ENCODE results near the gene SH3TC2. TPM values are rescaled to one million over a fixed set of nuclear protein-coding genes. Genes with fewer than 3 reads are reported as not detected.

SH3TC2 gene
- total RNA-seq, 2 donors from 2014 or later, result 0.71 to 0.93 TPM

DNA sequence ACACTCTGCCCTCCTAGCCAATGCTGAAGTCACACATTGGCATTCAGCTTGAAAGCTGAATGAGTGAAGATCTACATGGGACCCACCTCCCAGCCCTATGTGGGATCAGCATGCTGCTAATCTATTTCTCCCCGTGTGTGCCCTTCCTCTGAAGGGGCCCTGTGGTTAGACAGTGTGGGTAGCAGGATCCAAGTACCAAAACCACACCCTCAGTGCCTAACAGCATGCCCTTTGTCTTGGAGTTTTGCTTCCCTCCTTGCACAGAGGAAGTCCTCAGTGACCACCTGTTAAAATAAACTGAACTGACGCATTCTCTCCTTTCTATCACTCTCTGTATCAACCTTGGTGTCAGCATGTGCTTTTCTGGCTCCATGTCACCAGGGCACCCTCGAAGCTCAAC is 25.0 kb downstream of the SH3TC2 start:
- no peak for DNase-seq (ENCODE audit: low spot score)
- intact Hi-C loops (cut with DNase I), result loop anchor here (5.0 to 10.0 kb wide), 3 partner anchors 216 to 593 kb away; no protein-coding TSS in a partner anchor

DNA sequence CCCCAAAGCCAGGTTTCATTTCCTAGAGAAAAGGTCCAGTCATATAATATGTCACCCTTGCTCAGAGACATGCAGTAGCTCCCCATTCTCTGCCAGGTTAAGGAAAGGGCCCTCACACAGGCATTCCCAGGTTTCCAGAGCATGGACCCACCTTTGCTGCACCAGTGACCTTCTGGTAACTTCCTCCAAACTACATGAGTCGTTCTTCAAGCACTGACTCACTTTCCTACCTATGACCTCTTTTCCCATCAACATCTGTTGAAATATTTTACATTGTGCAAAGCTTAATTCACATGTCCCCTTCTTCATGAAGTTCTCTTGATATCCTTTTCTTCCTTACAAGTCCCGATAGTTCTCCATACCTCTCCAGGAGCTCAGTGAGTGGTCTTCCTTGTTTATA is 25.9 kb downstream of the SH3TC2 start:
- DNase-seq (ENCODE audit: low spot score), result no peak
- intact Hi-C loops (cut with DNase I), result loop anchor here (5.0 to 10.0 kb wide), 3 partner anchors 215 to 592 kb away; no protein-coding TSS in a partner anchor

DNA sequence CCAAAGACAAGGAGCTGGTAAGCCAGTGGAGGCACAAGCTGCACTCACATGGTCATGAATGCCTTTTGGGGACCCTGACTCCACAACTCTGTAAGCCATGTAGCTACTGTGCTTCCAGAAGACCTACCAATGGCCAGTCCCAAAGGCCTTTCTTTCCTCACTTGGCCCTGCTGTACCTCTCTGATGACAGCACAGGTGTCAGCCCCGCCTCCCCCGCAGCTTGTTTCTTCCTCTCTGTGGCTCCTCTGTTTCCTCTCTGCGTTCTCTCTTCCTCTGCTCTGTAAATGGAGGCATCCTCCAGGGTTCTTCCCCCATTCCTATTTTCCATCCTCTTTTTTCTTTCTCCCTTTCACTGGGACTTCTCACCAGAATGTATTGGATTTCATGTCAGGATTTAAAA is 26.7 kb downstream of the SH3TC2 start:
- intact Hi-C loops (cut with DNase I), result loop anchor here (5.0 to 10.0 kb wide), 3 partner anchors 214 to 591 kb away; no protein-coding TSS in a partner anchor
- no peak for DNase-seq (ENCODE audit: low spot score)

DNA sequence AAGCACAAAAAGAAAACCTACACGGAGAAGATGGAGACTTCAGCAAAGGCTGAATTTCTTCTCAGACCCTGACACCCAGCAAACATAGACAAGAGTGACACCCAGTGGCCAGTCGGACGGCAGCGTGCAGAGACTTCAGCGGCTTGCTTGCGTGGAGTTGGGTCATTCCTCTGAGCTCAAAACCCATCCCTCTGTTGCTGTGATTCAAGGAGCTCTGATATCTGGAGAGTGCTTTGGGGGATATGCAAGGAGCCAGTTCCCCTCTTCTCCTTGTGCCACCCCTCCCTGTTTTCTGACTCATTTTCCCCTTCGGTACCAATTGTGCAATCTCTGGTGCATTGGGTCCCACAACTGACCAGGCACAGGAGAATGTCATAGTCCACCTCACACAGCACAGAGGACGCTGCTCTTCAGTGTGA is 27.5 kb downstream of the SH3TC2 start:
- intact Hi-C loops (cut with DNase I), result loop anchor here (2.0 to 10.0 kb wide), 5 partner anchors 61 to 591 kb away; no protein-coding TSS in a partner anchor
- peak; percentile 92 for DNase-seq (ENCODE audit: low spot score)

DNA sequence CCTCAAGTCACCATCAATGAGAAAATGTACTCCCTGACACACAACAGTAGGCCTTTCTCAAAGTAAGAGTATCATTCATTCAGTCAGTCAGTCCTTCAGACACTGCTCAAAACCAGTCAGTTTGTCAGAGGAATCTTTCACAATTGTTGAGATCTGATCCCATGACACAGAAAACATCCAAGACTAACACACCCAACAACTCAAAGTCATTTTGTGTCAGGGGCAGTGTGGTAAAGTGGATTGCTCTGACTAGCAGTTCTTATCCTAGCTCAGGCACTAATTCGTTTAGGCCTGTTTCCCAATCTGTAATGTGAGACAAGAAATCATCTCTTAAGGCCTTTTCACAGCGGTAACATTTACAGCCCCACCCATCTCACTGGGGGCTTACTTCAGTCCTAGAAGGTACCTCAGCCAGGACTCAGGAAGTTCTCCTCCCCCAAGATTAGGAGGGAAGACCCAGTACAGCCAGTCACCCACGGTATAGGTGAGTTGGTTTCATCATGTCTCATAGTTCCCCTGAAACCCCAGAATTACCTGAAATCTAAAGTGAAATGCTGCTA is 31.9 kb downstream of the SH3TC2 start:
- no peak for DNase-seq (ENCODE audit: low spot score)
- intact Hi-C loops (cut with DNase I), result loop anchor here (10.0 kb wide), 2 partner anchors 286 to 586 kb away; no protein-coding TSS in a partner anchor

DNA sequence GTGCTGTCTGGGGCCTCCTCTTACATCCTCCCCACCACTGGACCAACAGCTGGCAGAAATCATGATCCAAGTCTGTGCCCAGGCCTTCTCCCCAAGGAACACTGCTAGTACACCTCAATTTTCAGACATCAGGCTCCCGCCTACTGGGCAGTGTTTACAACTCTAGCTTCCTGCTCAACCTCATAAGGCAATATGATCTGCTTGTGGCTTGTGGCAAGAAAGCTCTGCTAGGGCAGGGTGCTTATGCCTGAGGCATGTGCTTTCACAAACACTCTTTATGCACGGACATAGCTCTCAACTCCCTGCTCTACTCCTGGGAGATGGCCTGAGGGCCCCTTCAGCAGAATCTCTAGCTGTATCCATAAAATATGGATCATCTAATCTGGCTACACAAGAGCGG is 32.5 kb downstream of the SH3TC2 start:
- no peak for DNase-seq (ENCODE audit: low spot score)
- intact Hi-C loops (cut with DNase I), result loop anchor here (10.0 kb wide), 2 partner anchors 286 to 586 kb away; no protein-coding TSS in a partner anchor

DNA sequence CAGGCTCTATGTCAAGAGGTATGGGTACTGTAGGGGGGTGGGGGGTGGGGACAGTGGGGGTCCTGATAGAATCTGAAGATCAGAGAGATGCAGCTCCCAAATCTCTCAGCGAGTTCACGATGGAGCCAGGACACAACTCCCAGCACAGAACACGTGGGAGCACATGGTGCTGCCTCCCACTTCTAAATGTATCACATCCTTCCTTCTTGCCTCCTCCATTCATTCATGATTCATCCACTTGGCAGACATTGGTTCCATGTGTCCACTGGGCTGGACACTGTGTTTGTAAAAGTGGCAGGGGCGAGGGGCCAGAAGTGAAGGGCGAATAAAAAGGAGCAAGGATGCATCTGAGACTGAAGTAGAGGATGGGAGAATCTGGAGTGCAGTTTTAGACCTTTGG is 33.9 kb downstream of the SH3TC2 start:
- DNase-seq (ENCODE audit: low spot score), result no peak
- intact Hi-C loops (cut with DNase I), result no loop called here

DNA sequence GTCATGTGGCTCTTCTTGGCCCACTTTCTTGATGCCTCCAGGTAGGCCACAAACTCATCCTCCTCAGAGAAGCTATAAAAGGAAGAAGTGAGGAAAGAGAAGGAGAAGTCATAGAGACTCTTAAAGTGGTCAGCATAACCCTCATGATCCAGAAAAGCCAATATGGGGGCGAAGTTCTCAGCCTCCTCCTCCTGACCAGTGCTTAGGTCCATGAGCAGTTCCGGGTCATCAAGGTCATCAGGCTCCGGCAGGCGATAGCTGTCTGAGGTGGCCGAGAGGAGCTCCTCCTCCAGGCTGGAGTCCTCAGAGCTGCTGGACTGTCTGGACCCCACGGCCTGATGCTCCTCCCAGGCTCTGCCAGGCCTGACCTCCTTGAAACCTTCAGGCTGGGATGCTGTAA is 34.7 kb downstream of the SH3TC2 start:
- intact Hi-C loops (cut with DNase I), result no loop called here
- DNase-seq (ENCODE audit: low spot score), result no peak

DNA sequence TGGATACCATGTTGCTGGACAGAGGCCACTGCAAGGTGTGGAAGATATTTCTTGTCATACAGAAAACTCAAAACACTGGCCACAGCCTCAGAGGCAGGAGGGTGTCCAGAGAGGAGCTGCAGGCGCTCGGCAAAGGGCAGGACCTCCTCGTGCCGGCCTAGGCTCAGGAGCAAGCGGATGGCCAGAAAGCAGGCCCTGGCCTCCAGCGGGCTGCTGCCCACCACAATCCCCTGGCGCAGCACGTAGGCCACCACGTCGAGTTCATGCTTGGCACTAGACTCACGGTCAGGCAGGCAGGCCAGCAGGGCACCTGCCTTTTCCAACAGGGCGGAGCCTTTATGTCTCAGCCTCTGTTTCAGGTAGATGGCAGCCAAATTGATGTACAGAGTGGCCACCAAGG is 35.2 kb downstream of the SH3TC2 start:
- no peak for DNase-seq (ENCODE audit: low spot score)
- intact Hi-C loops (cut with DNase I), result no loop called here

DNA sequence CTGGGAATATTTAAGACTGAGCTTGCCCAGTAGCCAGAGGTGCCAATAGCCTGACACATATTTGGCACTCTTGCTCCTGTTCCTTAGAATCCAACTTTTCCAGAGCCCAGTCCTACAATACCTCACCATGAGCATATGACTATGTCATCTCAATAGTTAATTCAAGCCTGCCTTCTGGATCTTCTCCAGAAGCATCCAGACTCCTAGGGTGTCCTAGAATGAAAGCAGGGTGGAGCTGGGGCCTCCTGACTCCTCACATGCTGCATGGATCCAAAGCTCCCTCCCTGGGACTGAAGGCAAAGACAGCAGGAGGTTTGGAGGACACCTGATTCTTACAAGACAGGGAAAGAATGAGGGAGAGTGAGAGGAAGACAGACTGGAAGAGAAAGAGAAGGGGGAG is 37.9 kb downstream of the SH3TC2 start:
- no peak for DNase-seq (ENCODE audit: low spot score)

DNA sequence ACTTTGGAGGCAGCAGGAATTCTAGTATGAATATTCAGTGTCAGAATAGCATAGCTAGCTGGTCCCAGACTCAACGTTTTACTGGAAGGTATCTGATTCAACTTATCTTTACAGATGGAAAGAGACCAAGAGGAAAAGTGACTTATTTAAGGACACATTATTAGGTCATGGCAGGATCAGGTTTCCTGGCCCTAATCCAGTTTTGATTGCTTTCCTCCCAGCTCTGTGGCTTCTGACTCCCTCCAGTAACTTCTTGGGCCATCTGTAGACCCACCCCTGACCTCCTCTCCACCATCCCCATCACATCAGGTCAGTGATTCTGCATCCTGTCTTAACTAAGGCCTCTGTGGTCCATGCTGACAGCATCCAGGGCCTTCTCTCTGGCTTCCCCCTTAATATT is 38.4 kb downstream of the SH3TC2 start:
- no peak for DNase-seq (ENCODE audit: low spot score)
- intact Hi-C loops (cut with DNase I), result no loop called here

More for the DNA sequence above, 37.9 kb downstream of the SH3TC2 start:
- intact Hi-C loops (cut with DNase I), result no loop called here

DNA sequence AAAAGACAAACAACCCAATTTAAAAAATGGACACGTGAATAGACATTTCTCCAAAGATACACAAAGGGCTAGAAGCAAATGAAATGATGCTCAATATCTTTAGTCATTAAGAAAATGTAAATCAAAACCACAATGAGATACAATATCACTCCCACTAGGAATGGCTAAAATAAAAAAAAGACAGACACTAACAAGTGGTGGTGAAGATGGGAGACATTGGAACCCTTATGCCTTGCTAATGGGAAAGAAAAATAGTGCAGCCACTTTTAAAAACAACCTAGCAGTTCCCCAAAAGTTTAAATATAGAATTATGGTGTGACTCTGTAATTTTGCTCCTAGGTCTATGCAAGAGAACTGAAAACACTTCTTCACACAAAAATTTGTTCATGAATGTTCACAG is 40.7 kb downstream of the SH3TC2 start:
- DNase-seq (ENCODE audit: low spot score), result no peak
- intact Hi-C loops (cut with DNase I), result no loop called here

DNA sequence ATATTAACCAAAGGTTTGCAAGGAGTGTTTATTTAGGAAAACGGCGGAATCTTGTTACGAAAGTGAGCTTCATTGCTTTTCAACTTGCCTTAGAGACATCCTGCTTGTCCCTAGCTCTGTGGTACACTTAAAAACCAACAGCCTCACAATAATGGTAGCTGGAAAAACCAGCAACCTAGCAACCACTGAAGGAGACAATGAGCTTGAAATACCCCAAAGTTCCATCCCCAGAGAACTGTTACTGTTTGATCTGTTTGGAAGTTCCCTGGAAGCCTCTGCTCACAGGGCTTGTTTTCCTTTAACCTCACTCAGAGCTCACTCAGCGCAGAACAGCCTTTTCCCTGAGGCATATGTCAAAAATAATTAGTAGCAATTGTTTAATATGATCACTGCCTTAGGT is 43.2 kb downstream of the SH3TC2 start:
- no peak for DNase-seq (ENCODE audit: low spot score)
- intact Hi-C loops (cut with DNase I), result no loop called here

DNA sequence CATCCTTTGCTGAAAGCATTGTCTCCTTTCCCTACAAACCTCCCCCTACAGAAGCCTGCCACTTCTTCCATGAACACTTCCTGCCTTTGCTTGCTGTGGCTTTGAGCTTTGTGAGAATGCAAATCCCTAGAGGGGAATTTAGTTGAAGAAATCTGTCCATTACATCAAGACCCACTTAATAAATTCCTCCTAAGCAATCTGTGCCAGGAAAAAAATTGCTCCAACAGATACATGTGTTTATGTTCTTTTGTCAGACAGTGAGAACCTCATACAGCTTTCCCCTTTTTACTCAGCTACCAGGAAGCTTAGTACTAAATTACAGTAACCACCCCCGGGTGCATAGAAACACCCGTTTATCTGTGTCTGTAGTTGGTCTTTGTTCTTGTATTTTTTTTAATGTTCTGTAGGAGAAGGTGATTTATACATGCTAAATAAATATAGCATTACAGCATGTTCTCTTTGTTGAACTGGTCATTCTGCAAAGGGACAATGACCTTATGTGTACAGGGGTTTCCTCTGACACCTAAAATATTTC is 43.9 kb downstream of the SH3TC2 start:
- no peak for DNase-seq (ENCODE audit: low spot score)
- intact Hi-C loops (cut with DNase I), result no loop called here

DNA sequence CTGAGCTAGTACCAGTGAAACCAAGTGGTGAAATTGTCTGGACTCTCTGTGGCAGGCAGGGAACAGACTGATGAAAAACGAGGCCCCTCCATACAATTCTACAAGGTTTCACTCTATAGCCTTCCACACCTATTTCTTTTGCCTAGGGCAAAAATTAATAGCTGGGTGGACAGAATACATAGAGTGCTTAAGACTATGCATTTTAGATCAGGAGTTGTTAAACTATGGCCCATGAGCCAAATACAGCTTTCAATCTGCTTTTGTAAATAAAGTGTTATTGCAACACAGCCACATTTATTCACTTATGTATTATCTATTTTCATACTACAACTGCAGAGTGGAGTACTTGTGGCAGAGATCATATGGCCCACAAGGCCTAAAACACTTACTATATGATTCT is 45.2 kb downstream of the SH3TC2 start:
- intact Hi-C loops (cut with DNase I), result no loop called here
- DNase-seq (ENCODE audit: low spot score), result no peak

DNA sequence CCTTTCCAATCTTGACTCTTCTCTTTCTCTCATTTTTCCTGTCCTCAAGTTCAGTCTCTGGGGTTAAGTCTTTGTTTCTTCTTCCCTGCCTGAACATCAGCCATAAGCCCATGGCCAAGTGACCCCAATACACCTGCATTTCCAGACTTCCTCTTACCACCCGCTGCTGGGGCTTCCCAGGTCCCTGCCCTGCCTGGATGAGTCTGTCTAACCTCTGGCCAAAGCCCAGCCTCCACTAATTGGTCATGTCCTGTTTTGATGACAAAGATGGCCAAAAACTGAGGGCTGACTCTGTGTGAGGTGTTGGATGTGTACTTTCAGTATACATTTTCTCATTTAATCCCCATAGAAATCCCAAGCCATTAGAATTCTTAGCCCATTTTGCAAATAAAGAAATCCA is 47.3 kb downstream of the SH3TC2 start:
- no peak for DNase-seq (ENCODE audit: low spot score)
- intact Hi-C loops (cut with DNase I), result no loop called here

DNA sequence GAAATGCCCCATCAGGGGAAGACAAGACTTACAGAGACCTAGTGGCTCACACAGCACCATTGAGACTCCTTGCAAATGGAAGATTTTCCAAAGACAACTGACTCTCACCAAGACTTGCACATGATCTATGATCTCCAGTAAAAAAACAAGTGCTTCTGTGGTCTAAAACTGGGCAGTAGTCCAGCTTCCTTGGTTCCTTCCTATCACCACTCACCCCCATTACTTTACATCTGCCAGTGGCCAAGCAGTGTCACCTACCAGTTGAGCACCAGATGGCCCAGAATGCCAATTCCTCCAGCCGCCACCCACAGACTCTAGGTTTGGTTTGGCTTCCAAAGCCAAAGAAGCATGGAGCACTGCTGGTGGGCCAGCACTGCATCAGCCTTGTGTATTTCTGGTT is 47.7 kb downstream of the SH3TC2 start:
- DNase-seq (ENCODE audit: low spot score), result no peak

DNA sequence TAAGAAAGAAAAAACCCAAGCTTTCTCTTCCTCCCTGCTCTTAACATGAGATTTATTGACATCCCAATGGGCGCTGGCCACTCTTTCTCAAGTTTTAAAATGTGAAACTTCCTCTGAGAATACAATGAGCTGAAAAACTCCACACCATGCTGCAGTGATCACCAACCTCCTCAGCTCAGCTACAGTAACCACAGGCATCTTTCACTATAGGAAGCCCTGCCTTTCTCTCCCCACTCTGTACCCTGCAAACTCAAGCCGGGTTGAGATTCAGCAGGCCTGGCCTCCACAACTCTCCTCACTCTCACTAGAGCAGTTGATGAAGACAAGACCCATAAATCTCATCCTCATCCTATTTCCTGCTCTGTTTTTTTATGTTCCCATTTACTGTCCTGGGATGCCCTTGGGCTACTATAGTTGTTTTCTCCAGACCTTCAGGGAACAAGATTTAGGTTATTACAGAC is 48.3 kb downstream of the SH3TC2 start:
- no peak for DNase-seq (ENCODE audit: low spot score)
- intact Hi-C loops (cut with DNase I), result no loop called here

More for the DNA sequence above, 47.7 kb downstream of the SH3TC2 start:
- intact Hi-C loops (cut with DNase I), result no loop called here

DNA sequence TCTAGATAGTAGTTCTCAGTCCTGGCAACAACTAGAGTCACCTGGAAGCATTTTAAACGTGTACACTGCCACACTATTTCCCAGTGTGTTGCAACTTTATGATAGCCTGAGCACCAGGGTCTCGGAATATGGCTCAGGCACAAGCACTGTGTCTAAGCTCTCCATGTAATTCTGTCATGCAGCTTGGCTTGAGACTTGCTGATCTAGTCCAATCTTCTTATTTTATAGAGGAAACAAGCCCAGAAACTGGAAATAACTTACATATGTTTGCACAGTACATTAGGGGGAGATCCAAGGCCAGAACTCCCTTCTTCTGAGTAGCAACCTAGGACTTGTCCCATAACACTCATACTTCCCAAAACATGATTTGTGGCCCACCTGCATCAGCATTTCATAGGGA is 49.1 kb downstream of the SH3TC2 start:
- intact Hi-C loops (cut with DNase I), result no loop called here
- no peak for DNase-seq (ENCODE audit: low spot score)

DNA sequence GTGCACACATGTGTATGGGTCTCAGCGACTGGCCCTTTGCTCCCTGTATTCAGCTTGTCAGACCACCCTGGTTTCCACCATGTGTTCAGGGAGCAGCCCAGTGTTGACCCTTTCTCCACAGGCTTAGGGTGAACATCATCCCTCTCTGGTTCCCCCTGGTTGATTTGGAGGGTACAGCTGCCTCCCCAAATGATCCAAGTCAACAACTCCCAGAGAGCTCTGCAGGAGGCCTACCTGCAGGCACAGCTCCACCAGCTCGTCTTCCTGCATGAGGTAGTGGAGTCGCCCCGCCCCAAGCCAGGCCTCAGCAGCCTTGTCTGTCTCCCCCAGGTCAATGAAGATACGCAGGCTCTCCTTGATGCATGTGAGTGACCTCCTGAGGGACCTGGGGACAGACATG is 50.5 kb downstream of the SH3TC2 start:
- intact Hi-C loops (cut with DNase I), result no loop called here
- DNase-seq (ENCODE audit: low spot score), result no peak

DNA sequence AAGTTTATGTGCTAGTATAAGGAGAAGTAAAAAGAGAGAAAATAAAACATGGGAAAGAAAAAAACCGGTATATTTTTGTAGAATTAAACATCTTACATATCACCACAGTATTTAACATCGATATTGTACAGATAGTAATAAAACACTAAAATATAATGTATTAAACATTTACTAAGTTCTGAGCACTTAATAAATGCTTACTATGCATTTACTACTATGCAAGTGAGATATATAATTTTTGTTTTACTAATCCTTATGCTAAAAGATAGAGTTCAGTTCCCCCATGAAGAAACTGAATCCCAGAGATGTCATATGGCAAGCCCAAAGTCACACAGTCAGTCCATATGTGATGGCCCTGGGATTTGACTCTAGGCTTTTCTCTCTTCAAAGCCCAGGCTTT is 51.1 kb downstream of the SH3TC2 start:
- intact Hi-C loops (cut with DNase I), result no loop called here

More for the DNA sequence above, 51.1 kb downstream of the SH3TC2 start:
- DNase-seq (ENCODE audit: low spot score), result no peak
